ENCODE results near the gene CNST. TPM values are rescaled to one million over a fixed set of nuclear protein-coding genes. Genes with fewer than 3 reads are reported as not detected.
"Not testable (repeated sequence)": the region's sequence is repeated elsewhere in the genome, so short reads cannot be mapped to it uniquely, and the experiment has no call there.

CNST gene
- total RNA-seq, 1 experiment from 2014 or later = 19.8 TPM

DNA sequence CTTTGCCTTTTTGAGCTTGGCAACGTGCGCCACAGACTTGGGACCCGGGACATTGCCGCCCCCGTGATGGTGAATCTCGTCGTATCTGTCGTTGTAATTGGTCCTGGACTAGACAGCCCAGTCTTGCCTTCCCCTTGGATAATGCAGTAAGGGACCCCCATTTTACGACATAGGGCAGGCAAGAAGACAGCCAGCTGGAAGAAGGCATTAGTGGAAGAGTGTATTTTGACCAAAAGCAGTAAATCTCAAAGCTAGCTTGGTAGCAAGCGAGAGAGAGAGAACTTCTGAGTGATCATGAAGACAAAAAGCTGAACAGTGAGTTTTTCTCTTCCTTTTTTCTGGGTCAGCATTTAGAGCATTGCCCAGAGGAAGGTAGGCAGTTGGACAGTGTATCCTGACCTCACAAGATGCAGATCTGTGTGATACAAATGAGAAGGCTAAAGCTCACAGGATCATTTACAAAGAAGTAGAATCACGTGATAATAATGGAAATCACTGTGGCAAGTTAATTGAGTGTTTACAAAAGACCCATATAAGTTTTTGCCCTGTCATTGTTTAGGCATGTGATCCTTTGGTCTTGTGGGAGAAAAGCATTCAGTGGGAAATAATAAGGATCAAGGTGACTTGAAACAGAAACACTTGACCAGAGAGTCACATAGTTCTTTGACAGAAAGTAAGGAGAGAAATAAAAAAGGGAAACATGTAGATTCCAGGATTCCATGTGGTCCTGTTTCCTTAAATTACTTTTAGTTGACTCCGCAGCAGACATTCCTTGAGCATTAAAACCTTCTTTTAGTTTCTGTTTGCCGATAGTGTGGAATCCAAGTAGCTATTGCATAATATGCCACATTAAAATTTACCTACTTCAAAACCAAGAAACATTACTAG is 66.3 kb downstream of the CNST start:
- H3K4me3 Mint-ChIP-seq = no peak overlapping the region
- no peak overlapping the region for H3K9ac ChIP-seq (ENCODE audit: extremely low read depth, insufficient read length, low read length)

DNA sequence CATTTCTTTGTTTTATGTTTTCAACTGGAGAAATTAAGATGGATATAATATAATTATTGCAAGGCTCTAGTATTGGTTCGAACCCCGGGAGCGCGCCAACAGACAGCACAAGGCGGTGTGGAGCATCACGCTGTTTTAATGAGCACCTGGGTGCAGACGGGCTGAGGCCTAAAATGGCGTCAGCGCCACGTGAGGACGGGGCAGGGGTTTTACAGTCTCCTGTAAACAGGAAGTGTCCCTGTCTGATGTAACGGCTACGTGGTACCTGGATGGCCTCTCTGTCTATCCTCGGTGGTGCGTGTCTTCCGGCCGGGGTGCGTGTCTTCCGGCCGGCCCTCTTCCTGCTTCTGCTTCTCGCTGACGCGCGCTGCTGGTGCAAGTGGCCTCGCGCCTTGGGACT is 68.4 kb downstream of the CNST start:
- H3K9ac ChIP-seq (ENCODE audit: extremely low read depth, insufficient read length, low read length); H4K8ac ChIP-seq (replicated peaks; ENCODE audit: insufficient read length, low read depth, low read length); H2BK5ac ChIP-seq (ENCODE audit: insufficient read length, low read length); H3K4me3 Mint-ChIP-seq; H3K79me2 ChIP-seq (ENCODE audit: insufficient read depth, low read length); H3K4ac ChIP-seq (ENCODE audit: low read depth, low read length); DNase-seq; H3K27ac Mint-ChIP-seq; H2BK120ac ChIP-seq (ENCODE audit: low read depth, low read length, poor library complexity, severe bottlenecking); H3K79me1 ChIP-seq (ENCODE audit: insufficient read depth, low read depth, low read length, poor library complexity, severe bottlenecking); H3K27me3 ChIP-seq (ENCODE audit: insufficient read depth, low read length); H3K4me2 ChIP-seq (ENCODE audit: insufficient read depth, insufficient read length, low read length); H2BK12ac ChIP-seq (ENCODE audit: insufficient read length, low read depth, low read length); H4K20me1 ChIP-seq (ENCODE audit: control insufficient read depth, insufficient read depth, insufficient read length); H2BK20ac ChIP-seq (ENCODE audit: low read depth, low read length, poor library complexity, severe bottlenecking); H4K5ac ChIP-seq (ENCODE audit: insufficient read length, low read depth, low read length); H3K27ac ChIP-seq (ENCODE audit: insufficient read length, low read depth, low read length); H3K9me3 ChIP-seq (ENCODE audit: control insufficient read depth, low read depth, low read length); H3K56ac ChIP-seq (ENCODE audit: insufficient read length, low read depth, low read length); H3T11ph ChIP-seq (ENCODE audit: low read length); H3K4me1 ChIP-seq (ENCODE audit: insufficient read depth, low read length); H4K91ac ChIP-seq (ENCODE audit: insufficient read length, low read depth, low read length); H3K23me2 ChIP-seq (ENCODE audit: insufficient read length, low read depth, low read length, poor library complexity, severe bottlenecking); H3K4me1 Mint-ChIP-seq; H3K23ac ChIP-seq (ENCODE audit: insufficient read length, low read depth, low read length); H2BK15ac ChIP-seq (ENCODE audit: low read depth, low read length); H2AK5ac ChIP-seq (ENCODE audit: insufficient read length, low read length); H3K18ac ChIP-seq (ENCODE audit: insufficient read length, low read depth, low read length); H2AFZ ChIP-seq (ENCODE audit: low read length); H3K27me3 Mint-ChIP-seq (ENCODE audit: low read depth); H3K14ac ChIP-seq (ENCODE audit: insufficient read depth, low read length); H3K9me3 Mint-ChIP-seq: not testable (repeated sequence)
- peaks cover 3 to 13% (median 8%) of the 10 kb centered on the region in 3 experiments; a peak in 4 of 7 replicates for H3K36me3 Mint-ChIP-seq (ENCODE audit: insufficient read depth in 1 of 3, low read depth in 3 of 3)
- WGBS (ENCODE audit: extremely low coverage, insufficient read length, low lambda C conversion rate) = no CpG with 5 or more reads among the region's 26 CpGs

More for the DNA sequence above, 66.3 kb downstream of the CNST start:
- Histone ChIP-seq H3K4me2 (ENCODE audit: insufficient read depth, insufficient read length, low read length) (no peak overlapping the region), H4K8ac (replicated peaks; ENCODE audit: insufficient read length, low read depth, low read length) (no peak overlapping the region), H2AK5ac (ENCODE audit: insufficient read length, low read length) (no peak overlapping the region), H3K23ac (ENCODE audit: insufficient read length, low read depth, low read length) (no peak overlapping the region), H2BK20ac (ENCODE audit: low read depth, low read length, poor library complexity, severe bottlenecking) (no peak overlapping the region), H3K14ac (ENCODE audit: insufficient read depth, low read length) (no peak overlapping the region; the same call in 1 of the 2 replicates), H2BK15ac (ENCODE audit: low read depth, low read length) (no peak overlapping the region), H2AFZ (ENCODE audit: low read length) (no peak overlapping the region), H3K4me1 (ENCODE audit: insufficient read depth, low read length) (no peaks in the 10 kb centered on the region), H3K79me2 (ENCODE audit: insufficient read depth, low read length) (no peaks in the 10 kb centered on the region), H3K9me3 (ENCODE audit: control insufficient read depth, low read depth, low read length) (no peaks in the 10 kb centered on the region), H2BK12ac (ENCODE audit: insufficient read length, low read depth, low read length) (no peak overlapping the region), H3K56ac (ENCODE audit: insufficient read length, low read depth, low read length) (no peak overlapping the region), H3T11ph (ENCODE audit: low read length) (no peak overlapping the region), H3K18ac (ENCODE audit: insufficient read length, low read depth, low read length) (no peak overlapping the region), H4K20me1 (ENCODE audit: control insufficient read depth, insufficient read depth, insufficient read length) (no peaks in the 10 kb centered on the region), H3K79me1 (ENCODE audit: insufficient read depth, low read depth, low read length, poor library complexity, severe bottlenecking) (no peaks in the 10 kb centered on the region), H3K27ac (ENCODE audit: insufficient read length, low read depth, low read length) (no peak overlapping the region), H3K23me2 (ENCODE audit: insufficient read length, low read depth, low read length, poor library complexity, severe bottlenecking) (no peaks in the 10 kb centered on the region), H2BK120ac (ENCODE audit: low read depth, low read length, poor library complexity, severe bottlenecking) (no peak overlapping the region), H2BK5ac (ENCODE audit: insufficient read length, low read length) (no peak overlapping the region), H3K4ac (ENCODE audit: low read depth, low read length) (no peak overlapping the region), H4K5ac (ENCODE audit: insufficient read length, low read depth, low read length) (no peak overlapping the region), H4K91ac (ENCODE audit: insufficient read length, low read depth, low read length) (no peak overlapping the region), H3K27me3 (ENCODE audit: insufficient read depth, low read length) (no peaks in the 10 kb centered on the region)
- peak overlapping the region; percentile 45 to 71 (median 70); a peak in 4 of 7 replicates for H3K27ac Mint-ChIP-seq
- no peaks in the 10 kb centered on the region for H3K27me3 Mint-ChIP-seq (ENCODE audit: low read depth)
- TF ChIP-seq, protein P1, sequence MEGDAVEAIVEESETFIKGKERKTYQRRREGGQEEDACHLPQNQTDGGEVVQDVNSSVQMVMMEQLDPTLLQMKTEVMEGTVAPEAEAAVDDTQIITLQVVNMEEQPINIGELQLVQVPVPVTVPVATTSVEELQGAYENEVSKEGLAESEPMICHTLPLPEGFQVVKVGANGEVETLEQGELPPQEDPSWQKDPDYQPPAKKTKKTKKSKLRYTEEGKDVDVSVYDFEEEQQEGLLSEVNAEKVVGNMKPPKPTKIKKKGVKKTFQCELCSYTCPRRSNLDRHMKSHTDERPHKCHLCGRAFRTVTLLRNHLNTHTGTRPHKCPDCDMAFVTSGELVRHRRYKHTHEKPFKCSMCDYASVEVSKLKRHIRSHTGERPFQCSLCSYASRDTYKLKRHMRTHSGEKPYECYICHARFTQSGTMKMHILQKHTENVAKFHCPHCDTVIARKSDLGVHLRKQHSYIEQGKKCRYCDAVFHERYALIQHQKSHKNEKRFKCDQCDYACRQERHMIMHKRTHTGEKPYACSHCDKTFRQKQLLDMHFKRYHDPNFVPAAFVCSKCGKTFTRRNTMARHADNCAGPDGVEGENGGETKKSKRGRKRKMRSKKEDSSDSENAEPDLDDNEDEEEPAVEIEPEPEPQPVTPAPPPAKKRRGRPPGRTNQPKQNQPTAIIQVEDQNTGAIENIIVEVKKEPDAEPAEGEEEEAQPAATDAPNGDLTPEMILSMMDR (conservative IDR thresholded peaks at IDR 0.05) = no peak
- H3K36me3 Mint-ChIP-seq (ENCODE audit: insufficient read depth in 1 of 3, low read depth in 3 of 3) = peaks cover 3 to 13% (median 8%) of the 10 kb centered on the region in 3 experiments; a peak in 4 of 7 replicates
- no CpG with 5 or more reads among the region's 13 CpGs for WGBS (ENCODE audit: extremely low coverage, insufficient read length, low lambda C conversion rate)
- H3K4me1 Mint-ChIP-seq = no peaks in the 10 kb centered on the region
- DNase-seq = no peak
- H3K9me3 Mint-ChIP-seq = no peaks in the 10 kb centered on the region
